Motor neuron (in vitro differentiated cells): ENCODE data around the gene OPCML. TPM values are rescaled to one million over a fixed set of nuclear protein-coding genes. Genes with fewer than 3 reads are reported as not detected.

Experiments used
- ATAC-seq, 8 experiments: fragments of 200-7000 bp; cut with Tn5 transposase; replicated peaks in 6 of 8; 2 replicates each; pipeline ENCODE4 v1.8.0; 2021; ENCODE audit warnings: mild to moderate bottlenecking in 8 of 8, moderate library complexity in 8 of 8
- H3K27ac ChIP-seq, 2 donors: fragments of 250-450 bp; sonication (Bioruptor Pico); 2 replicates each; pipeline ENCODE4 v1.9.0; 2021; ENCODE audit warnings: antibody characterized with exemption in 2 of 2, mild to moderate bottlenecking in 2 of 2, moderate library complexity in 1 of 2
- H3K4me1 ChIP-seq, 2 donors: fragments of 250-450 bp; sonication (Bioruptor Pico); replicated peaks in 1 of 2; 2 replicates each; pipeline ENCODE4 v1.6.1; 2021; ENCODE audit warnings: antibody characterized with exemption in 2 of 2, mild to moderate bottlenecking in 2 of 2, moderate library complexity in 1 of 2
- H3K4me3 ChIP-seq, 5 donors: fragments of 250-450 bp; sonication (Bioruptor Pico); 2 replicates each; pipeline ENCODE4 v1.9.0; 2021; ENCODE audit warnings: antibody characterized with exemption in 5 of 5, mild to moderate bottlenecking in 5 of 5, moderate library complexity in 4 of 5
- WGBS, 10 experiments: fragments of 450-650 bp; shearing (Covaris generic); methylation state at CpG; one replicate each; pipeline ENCODE4 v1.0.0; 2022; 5-methylcytosine and 5-hydroxymethylcytosine counted together
- in situ Hi-C, 9 experiments: fragments of 400-800 bp; cut with MboI; loops; one replicate each; pipeline ENCODE4 v1.15.0; 2021; ENCODE audit warnings: low sequenced_read_pairs in 9 of 9, low pct_unique_long_range_greater_than_20kb in 2 of 9; ENCODE audit not compliant: unreplicated experiment in 9 of 9
- total RNA-seq, 8 experiments: library from RNA; unstranded; fragments of 300-600 nt; gene quantifications; 2 replicates each; pipeline versions ENCODE4 v1.2.3 to v1.2.4, GENCODE V29; 2022

Gene OPCML
- total RNA-seq, 8 experiments from 2014 or later: 0.40 to 20.1 (median 7.2) TPM

DNA sequence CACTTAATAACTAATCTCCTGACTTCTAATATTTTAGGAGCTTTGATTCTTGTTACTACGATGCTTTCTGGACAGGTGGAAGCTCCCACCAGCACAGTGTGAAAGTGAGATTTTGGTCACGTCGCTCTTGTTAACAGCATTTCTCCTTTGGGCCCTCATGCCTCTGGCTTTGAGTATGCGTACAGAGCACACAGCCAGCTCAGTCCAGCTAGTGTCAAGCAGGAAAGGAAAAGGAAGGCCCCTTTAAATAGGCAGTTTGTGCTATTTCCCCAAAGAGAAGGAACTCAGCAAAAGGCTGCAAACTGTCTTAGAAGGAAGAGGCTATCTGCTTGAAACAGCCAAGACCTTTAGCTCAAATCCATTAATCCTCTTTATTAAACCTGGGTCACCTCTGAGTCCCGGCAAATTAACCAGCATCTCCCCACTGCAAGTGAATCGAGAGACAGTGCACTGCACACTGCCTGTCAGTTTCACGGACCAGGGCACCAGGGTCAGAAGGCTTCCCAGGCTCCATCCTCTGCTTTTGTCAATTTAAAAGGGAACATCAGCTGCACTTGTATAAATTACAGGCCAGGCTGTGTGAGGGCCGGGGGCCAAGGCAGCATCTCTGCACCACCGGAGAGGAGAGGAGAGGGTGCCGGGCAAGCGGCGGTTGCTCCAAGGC is 34.7 kb downstream of the OPCML start:
- Histone ChIP-seq H3K27ac (peak overlapping the region in 1 of 2 donors; percentile 12), H3K4me3 (no peak overlapping the region), H3K4me1 (peaks cover 36 to 45% of the 10 kb centered on the region in 2 donors)
- in situ Hi-C loops: no loop called here
- WGBS, 10 experiments: 13 to 91% (median 58%) methylated on average over 1 to 6 of the region's 12 CpGs
- ATAC-seq: peak in 5 of 8 experiments; percentile 54 to 74 (median 62)

GRCh38 chr11:133492895-133493294 is 39.4 kb downstream of the OPCML start:
- ATAC-seq: no peak
- in situ Hi-C loops: no loop called here
- H3K4me3 ChIP-seq: no peak overlapping the region
- 0 to 87% (median 80%) methylated on average over 1 to 3 of the region's 5 CpGs; no CpG with 5 or more reads in 5 of the 10 experiments for WGBS, 10 experiments
- H3K4me1 ChIP-seq: peaks cover 8 to 12% of the 10 kb centered on the region in 2 donors
- no peak overlapping the region for H3K27ac ChIP-seq

- Histone ChIP-seq H3K4me1 (peaks cover 0 to 2% of the 10 kb centered on the region in 2 donors), H3K27ac (no peak overlapping the region), H3K4me3 (no peak overlapping the region)
- in situ Hi-C loops: no loop called here
- 0 to 91% (median 76%) methylated on average over 4 to 7 of the region's 9 CpGs; no CpG with 5 or more reads in 1 of the 10 experiments for WGBS, 10 experiments
- no peak for ATAC-seq
Observed at GRCh38 chr11:133491680-133492383, 40.5 kb downstream of the OPCML start.

- in situ Hi-C loops: no loop called here
- Histone ChIP-seq H3K4me3 (no peak overlapping the region), H3K27ac (no peak overlapping the region), H3K4me1 (peaks cover 6 to 15% of the 10 kb centered on the region in 2 donors)
- WGBS, 10 experiments: 0 to 75% (median 60%) methylated on average over 1 of the region's 1 CpG; no CpG with 5 or more reads in 5 of the 10 experiments
- ATAC-seq: peak in 5 of 8 experiments; percentile 87 to 99 (median 95)
Observed at GRCh38 chr11:133480722-133481121, 51.6 kb downstream of the OPCML start.

DNA sequence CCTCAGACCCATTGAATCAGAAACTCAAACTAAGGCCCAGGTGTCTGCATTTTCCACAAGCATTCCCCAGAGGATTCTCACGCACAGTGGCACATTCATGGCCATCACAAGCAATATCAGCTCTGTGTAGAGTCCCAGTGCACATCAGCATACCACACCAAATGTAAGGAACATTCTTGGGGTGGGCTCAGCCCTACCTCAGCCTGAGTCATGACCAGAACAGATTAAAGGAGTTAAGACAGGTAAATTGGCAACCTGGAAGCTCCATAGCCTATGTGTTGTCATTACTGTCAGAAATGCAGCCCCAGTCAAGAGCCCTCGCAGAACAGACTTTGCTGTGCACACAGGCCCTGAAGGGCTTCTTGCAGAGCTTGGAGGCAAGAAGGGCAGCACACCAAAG is 53.1 kb downstream of the OPCML start:
- H3K4me3 ChIP-seq: no peak overlapping the region
- peaks cover 6 to 24% of the 10 kb centered on the region in 2 donors for H3K4me1 ChIP-seq
- in situ Hi-C loops: no loop called here
- H3K27ac ChIP-seq: no peak overlapping the region
- no peak for ATAC-seq
- 17 to 100% (median 90%) methylated on average over 1 to 2 of the region's 2 CpGs; no CpG with 5 or more reads in 5 of the 10 experiments for WGBS, 10 experiments

GRCh38 chr11:133477251-133477625 is 55.1 kb downstream of the OPCML start:
- 11 to 93% (median 86%) methylated on average over 1 to 4 of the region's 4 CpGs; no CpG with 5 or more reads in 3 of the 10 experiments for WGBS, 10 experiments
- Histone ChIP-seq H3K4me3 (no peak overlapping the region), H3K27ac (no peak overlapping the region), H3K4me1 (peaks cover 6 to 24% of the 10 kb centered on the region in 2 donors)
- in situ Hi-C loops: no loop called here
- ATAC-seq: no peak

DNA sequence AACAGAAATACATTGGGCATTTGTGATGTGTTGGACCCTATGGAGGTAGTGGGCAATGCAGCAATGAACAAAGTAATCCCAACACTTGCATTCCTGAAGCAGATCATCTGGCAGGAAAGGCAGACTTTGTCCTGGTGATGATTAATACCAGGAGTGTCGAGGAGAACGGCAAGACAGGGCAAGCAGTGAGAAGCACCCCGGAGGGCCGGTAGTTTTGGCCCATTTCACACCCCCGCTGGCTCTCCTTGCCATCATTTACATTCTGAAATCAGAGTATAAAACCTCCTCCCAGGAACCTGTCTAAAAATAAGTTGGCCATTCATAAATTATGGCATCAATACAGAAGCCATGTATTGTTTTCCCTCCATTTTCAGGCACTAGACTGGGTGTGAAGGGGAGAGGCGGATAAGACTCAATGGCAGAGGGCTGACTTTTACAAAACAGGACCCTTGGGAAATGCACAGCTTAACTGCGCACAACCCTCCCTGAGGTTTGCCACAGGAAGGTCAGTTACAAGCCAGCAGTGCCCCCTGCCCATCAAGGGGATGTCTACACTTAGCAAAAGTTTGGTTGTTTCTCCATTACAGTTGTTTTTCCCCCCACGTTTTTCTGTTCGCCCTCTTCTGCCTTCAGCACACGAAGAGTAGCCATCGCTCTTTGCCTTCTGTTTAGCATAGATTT is 55.6 kb downstream of the OPCML start:
- 7 to 100% (median 71%) methylated on average over 1 to 9 of the region's 11 CpGs for WGBS, 10 experiments
- ATAC-seq: peak in 3 of 8 experiments; percentile 33 to 60 (median 56)
- Histone ChIP-seq H3K4me3 (no peak overlapping the region), H3K27ac (no peak overlapping the region), H3K4me1 (peaks cover 10 to 24% of the 10 kb centered on the region in 2 donors)
- in situ Hi-C loops: no loop called here

- in situ Hi-C loops: no loop called here
- 0 to 92% (median 43%) methylated on average over 1 to 5 of the region's 6 CpGs; no CpG with 5 or more reads in 5 of the 10 experiments for WGBS, 10 experiments
- no peak overlapping the region for H3K4me3 ChIP-seq
- peaks cover 6 to 15% of the 10 kb centered on the region in 2 donors for H3K4me1 ChIP-seq
- no peak overlapping the region for H3K27ac ChIP-seq
- no peak for ATAC-seq
Observed at GRCh38 chr11:133474461-133474860, 57.8 kb downstream of the OPCML start.

GRCh38 chr11:133467686-133468085 is 64.6 kb downstream of the OPCML start:
- 0 to 80% (median 76%) methylated on average over 1 of the region's 1 CpG; no CpG with 5 or more reads in 6 of the 10 experiments for WGBS, 10 experiments
- Histone ChIP-seq H3K27ac (no peak overlapping the region), H3K4me1 (peaks cover 0 to 6% of the 10 kb centered on the region in 2 donors), H3K4me3 (no peak overlapping the region)
- in situ Hi-C loops: no loop called here
- ATAC-seq: no peak

DNA sequence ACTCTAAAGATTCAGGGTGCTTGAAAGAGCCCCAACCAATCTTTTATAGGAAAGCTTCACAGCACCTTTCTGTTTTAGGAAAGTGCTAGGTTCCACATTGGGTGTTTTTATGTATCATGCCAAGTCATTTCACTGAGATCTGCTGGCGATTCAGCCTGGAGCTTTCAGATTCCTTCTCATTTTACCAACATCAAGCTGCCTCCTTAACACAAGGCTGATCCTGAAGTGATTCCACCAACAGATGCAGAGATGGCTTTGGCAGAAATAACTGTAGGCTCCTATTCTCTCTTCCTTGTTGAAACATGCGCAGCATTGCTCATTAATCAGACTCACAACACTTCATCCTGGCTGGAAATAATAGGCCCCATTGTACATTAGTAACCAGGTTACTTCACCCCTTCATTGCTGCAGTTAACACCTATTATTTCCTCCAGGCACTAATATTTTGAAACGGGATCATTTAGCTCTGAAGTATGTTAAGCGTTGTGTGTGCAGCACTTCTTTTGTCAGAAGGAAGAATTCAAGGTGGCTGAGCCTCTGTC is 89.0 kb downstream of the OPCML start:
- Histone ChIP-seq H3K4me1 (peaks cover 6 to 9% of the 10 kb centered on the region in 2 donors), H3K4me3 (no peak overlapping the region), H3K27ac (no peak overlapping the region)
- peak in 5 of 8 experiments; percentile 67 to 84 (median 79) for ATAC-seq
- in situ Hi-C loops: no loop called here
- WGBS, 10 experiments: 0 to 90% (median 49%) methylated on average over 1 to 4 of the region's 4 CpGs; no CpG with 5 or more reads in 1 of the 10 experiments

- no peak overlapping the region for H3K4me3 ChIP-seq
- peaks cover 6 to 9% of the 10 kb centered on the region in 2 donors for H3K4me1 ChIP-seq
- H3K27ac ChIP-seq: no peak overlapping the region
- 0 to 100% (median 71%) methylated on average over 1 of the region's 1 CpG; no CpG with 5 or more reads in 2 of the 10 experiments for WGBS, 10 experiments
- no peak for ATAC-seq
- in situ Hi-C loops: no loop called here
Observed at GRCh38 chr11:133441964-133442660, 90.2 kb downstream of the OPCML start.

GRCh38 chr11:133425992-133426391 is 106.3 kb downstream of the OPCML start:
- H3K4me3 ChIP-seq: no peak overlapping the region
- in situ Hi-C loops: no loop called here
- no peak for ATAC-seq
- peaks cover 0 to 3% of the 10 kb centered on the region in 2 donors for H3K4me1 ChIP-seq
- no peak overlapping the region for H3K27ac ChIP-seq
